HG02885 (cell line): ENCODE results near the gene SUGCT.
"Not testable (repeated sequence)": the region's sequence is repeated elsewhere in the genome, so short reads cannot be mapped to it uniquely, and the experiment has no call there.

ENCODE experiments used
- ATAC-seq: cut with Tn5 transposase; IDR thresholded peaks from one replicate; pipeline ENCODE4 v1.9.1; 2021; ENCODE audit warnings: mild to moderate bottlenecking; ENCODE audit not compliant: unreplicated experiment, poor library complexity

Gene SUGCT

DNA sequence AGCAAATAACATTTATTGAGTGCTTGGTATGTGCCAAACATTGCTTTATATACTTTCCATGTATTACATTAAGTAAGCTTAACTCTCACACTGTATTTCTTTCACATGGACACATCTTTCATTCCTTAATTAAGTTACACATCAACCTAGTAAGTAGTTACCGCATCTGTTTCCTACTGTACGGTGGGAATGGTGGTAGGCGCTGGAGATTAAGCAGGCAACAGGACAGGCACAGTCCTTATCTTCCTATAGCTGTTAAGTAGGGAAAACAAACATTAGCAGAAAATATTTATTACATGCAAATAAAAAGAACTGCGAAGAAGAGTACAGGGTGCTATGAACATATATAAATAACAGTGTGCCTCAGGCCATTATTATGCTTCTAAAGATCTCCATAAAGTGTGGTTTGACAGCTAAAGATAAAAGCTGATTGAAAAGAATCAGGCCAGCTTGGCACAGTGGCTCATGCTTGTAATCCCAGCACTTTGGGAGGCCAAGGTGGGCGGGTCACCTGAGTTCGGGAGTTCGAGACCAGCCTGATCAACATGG is 105.0 kb downstream of the SUGCT start:
- no peak for ATAC-seq

DNA sequence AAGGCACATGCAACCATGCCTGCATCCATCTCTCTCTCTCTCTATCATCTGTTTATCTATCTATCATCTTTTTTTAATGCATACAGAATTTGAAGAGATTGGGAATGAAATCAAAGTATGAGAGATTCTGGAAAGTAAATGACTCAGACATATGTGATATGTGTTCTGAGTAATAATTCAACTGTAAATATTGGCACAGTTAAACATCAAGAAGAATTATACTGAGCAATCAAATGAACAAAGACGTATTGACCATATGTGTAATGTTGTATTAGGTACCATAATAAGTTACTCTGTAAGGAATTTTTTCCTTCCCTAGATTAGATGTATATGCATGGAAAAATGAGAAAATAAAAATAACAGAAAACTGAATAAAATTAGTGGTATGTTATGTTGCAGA is 108.3 kb downstream of the SUGCT start:
- ATAC-seq = no peak

DNA sequence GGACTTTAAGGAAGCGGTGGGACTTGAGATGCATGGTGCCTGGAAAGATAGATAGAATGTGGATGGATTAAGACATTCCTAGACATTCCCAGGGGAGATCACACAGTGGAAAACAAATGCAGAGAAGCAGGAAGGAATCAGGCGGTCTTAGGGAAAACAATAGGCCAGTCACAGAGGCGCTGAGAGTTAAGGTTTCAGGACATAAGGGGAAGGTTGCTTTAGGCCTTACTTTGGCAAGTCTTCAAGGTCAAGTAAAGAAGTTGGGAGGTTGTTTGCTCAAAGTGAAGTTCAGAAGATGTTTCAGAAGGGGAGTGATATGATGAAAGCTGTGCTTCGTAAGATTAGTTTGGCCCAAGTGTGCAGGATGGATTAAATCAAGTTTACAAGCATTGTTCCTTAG is 109.4 kb downstream of the SUGCT start:
- ATAC-seq = no peak

DNA sequence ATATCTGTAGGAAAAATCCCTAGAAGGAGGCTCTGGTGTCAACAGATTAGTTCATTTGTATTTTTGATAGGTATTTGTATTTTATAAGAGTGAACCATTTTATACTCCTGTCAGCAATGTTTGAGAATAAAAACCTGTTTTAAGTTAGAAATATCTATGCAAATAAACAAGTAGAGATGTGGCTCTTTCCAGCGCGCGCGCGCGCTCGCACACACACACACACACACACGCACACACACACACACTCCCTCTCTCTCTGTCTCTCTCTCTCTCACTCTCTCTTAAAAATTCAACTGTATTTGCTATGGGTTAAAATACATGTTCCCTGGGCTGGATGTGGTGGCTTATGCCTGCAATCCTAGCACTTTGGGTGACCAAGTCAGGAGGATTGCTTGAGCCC is 113.9 kb downstream of the SUGCT start:
- ATAC-seq = no peak

DNA sequence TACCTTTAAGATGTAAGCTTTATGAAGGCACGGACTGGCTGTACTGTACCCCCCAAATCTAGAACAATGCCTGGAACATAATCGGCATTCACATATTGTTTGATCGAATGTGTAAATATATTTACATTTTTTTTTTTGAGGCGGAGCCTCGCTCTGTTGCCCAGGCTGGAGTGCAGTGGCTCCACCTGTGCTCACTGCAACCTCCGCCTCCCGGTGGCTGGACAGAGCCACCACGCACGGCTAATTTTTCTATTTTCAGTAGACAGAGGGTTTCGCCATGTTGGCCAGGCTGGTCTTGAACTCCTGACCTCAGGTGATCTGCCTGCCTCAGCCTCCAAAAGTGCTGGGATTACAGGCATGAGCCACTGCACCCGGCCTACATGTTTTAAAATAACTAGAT is 118.6 kb downstream of the SUGCT start:
- not testable (repeated sequence) for ATAC-seq

DNA sequence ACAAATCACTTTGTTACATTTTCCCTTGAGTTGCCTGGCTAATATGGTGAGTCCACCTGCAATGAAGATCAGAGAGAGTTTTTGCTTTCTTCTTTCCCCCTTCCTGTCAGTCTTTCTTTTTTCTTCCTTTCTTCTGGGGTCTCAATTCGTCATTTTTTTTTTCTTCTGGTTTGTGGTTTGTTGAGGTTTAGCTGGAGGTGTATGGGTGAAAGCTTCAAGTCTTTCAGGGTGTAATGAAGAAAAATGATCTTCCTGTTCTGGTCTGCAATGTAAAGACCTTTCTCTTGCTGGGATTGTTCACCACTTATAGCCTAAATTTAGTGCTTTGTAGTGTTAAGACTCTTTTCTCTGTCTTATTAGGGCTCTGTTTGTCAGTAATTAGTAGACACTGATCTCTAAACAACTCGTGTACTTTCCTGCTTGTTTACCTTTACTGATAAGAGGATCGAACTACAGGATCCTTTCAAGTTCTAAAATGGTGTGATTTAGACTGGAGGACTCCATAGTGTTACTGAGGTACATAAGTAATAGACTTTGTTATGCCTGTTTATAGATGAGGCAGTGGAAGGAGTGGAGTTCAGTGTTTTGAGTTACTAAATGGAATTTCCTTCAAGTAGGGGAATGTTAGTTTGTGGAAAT is 129.1 kb downstream of the SUGCT start:
- ATAC-seq = no peak

DNA sequence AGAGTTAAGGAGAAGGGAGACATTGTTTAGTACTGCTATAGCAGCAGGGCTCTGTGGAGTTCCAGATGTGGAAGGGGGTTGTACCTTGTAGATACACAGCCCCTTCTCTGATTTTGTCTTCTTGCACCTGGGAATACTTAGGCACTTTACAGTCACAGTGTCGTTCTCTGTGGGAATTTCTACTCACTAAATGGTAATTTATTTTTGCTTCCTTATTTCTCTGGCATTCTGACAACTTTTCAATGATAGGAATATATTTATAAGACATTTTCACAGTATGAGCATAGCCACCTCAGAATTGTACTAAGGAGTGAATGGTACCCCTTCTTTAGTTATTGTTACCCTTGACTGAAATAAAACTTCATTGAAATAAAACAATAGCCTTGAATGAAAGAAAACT is 132.8 kb downstream of the SUGCT start:
- ATAC-seq = no peak

DNA sequence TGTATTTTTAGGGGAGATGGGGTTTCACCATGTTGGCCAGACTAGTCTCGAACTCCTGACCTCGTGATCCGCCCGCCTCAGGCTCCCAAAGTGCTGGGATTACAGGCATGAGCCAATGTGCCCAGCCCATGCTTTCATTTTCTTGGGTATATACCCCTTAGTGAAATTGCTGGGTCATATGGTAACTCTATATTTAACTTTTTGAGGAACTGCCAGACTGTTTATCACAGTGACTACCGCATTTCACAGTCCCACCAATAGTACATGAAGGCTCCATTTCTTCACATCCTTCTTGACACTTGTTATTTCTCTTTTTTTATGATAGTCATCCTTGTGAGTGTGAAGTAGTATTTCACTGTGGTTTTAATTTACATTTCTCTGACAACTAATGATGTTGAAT is 134.0 kb downstream of the SUGCT start:
- not testable (repeated sequence) for ATAC-seq

DNA sequence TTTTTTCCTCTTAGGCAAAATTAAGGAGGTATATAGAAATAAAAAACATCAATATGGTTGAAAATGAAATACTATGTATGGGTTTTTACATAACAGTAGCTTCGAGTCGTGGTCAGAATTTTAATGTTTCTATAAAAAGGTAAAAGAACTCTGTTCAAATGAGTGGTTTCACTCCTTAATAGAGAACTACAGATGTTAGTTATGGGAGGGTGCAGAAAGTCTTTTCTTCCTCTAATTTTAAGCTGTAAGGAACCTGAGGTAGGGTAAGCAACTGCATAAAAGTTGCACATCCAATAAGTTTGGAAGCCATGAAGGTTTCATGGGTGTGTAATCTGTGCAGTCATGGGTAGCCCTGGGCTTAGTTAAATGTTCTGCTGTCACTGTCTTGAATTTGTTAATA is 141.3 kb downstream of the SUGCT start:
- ATAC-seq = no peak

DNA sequence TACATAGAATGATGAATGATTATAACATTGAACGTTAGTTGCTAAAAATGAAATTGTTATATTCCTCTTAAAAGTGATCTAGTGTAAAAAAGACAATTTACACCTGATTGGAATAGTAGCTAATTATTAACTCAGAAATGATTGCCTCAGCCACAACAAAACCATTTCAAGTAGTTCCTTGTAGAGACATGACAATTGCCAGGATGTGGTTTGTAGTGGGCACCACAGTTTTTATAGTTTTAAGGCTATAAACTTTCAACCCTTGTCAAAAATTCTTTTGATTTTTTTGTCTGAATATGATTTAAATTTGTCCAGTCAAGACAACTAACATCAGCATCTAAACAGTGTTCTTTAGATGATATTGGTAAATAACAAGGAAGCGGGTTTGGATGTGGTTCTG is 145.2 kb downstream of the SUGCT start:
- no peak for ATAC-seq

DNA sequence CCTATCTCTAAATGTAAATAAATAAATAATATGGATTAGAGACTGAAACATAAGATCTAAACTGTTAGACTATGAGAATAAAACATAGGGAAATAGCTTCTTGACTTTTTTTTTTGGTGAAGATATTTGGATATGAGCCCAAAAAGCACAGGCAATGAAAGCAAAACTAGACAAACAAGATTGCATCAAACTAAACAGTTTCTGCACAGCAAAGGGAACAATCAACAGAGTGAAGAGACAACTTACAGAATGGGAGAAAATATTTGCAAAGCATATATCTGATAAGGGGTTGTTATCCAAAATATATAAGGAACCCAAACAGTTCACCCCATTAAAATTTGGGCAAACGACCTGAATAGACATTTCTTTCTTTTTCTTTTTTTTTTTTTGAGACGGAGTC is 148.1 kb downstream of the SUGCT start:
- ATAC-seq = no peak

DNA sequence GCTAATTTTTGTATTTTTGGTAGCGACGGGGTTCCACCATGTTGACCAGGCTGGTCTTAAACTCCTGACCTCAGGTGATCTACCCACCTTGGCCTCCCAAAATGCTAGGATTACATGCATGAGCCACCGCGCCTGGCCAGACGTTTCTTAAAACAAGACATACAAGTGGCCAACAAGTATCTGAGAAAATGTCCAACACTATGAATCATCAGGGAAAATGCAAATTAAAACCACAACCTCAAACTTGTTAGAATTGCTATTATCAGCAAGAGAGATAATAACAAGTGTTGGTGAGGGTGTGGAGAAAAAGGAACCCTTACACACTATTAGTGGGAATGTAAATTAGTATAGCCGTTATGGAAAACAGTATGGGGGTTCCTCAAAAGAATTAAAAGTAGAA is 148.6 kb downstream of the SUGCT start:
- no peak for ATAC-seq

DNA sequence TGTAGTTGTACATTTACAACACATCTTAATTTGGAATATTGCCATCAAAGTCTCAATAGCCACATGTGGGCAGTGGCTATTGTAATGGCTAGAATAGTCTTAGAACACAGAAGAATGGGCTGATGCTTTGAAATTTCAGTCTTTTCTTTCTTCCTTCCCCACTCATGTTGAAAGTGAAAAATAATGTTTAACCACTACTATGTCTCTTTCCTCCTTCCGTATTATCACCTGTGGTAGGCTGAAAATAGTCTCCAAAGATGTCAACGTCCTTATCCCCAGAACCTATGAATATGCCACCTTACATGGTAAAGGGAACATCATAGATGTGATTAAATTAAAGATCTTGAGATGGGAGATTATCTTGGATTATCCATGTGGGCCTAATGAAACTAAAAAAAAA is 154.0 kb downstream of the SUGCT start:
- ATAC-seq = no peak

DNA sequence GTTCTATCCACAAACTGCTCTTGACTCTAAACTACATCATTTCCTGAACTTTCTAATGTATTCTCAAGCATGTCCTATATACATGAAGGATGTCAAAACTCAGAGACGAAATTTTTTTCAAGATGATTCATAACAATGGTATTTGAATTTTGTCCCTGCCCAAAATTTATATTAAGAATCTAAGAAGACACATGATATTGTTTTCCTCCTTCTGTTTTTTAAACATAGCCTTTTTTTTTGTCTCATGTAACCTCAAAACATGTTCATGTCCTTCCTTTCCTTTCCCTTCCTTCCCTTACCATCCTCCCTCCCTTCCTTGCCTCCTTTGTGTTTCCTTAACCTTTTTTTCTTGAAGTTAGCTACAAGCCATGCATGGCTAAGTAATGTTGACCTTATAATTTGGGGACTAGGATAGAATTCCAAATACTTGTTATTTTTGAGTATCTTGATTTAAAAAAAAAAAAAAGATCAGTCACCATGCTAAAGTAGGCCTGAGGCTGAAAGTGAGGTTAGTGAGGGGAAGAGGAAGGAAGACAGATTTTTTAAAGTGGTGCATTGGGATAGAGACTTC is 163.0 kb downstream of the SUGCT start:
- no peak for ATAC-seq

DNA sequence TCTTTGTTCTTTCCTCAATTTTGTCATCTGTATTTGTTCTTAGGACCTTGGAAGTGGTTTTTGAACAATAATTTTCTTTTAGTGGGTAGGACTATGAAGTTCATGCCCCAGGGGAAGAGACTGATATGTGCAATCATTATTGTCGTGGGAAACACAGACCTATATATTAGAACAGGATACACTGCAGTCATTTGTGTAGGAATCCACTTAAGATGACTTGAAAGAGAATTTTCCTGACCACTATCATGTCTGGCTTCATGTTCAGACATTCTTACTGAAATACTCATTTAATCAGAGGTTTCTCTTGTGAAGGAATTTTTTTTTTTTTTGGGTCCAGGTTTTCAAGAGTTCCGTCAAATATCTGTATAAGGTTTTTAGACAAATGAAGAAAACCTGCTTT is 163.6 kb downstream of the SUGCT start:
- no peak for ATAC-seq

DNA sequence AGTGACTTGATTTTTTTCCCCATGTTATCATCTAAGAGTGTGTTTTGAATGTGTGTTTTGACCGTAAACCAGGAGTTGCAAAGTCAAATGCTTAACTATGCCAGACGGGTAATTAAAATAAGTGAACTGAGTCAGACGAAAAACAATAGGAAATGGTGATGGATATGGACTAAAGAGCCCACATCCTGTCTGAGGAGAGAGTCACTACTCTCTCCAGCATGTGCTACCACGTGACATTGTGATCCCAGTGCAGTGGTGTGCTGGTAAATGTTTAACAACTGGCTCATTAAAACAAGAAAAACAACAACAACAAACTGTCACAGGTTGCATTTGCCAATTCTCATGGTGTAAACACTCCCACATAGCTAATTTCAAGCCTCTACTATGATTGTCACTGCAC is 164.3 kb downstream of the SUGCT start:
- ATAC-seq = no peak

DNA sequence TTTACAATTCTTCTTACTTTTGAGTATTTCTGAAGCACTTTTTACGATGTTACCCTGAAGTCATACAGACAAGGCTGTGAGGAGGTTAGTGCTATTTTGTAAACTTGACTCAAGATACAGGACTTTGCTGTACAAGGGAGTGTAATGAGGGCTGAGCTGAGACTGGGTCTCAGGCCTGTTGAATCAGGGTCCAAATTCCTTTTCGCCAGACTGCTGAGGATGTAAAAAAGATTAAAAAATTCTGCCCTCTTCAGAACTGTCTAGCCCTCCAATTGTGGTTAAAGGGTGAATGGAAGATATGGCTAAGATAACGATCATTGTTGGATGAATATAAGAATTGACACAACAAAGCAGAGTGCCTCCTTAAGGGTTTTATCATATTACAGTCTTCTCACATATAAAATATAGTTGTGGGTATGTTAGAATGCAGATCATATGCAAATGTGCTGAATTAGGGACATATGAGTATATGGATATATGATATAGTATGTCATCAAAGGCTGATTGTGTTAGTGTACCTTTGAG is 165.4 kb downstream of the SUGCT start:
- no peak for ATAC-seq

DNA sequence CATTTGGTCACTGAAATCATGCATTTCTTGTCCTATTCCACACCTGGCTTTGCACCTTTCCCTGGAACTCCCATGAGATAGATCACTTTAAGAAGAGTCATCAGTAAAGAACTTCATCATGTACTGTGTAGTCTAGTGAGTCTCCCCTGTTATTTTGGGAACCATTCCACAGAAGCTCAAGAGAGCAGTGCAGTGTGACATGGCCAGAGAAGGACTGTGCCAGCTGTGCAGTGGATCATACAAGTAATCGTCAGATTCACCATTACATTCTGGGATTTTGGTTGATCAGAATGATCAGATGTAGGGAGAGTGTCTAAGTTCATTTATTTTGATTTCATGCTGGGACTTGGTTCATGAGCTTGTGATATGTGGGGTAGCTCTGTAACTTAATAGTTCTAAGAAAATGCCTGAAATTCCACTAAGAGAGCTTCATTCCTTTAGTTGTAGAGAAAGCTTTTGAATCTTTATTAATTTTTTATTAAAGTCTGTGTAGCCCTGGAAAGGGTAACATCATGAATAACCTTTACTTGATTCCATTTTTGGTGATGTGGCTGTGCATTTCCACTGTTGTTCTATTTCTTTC is 166.8 kb downstream of the SUGCT start:
- no peak for ATAC-seq

DNA sequence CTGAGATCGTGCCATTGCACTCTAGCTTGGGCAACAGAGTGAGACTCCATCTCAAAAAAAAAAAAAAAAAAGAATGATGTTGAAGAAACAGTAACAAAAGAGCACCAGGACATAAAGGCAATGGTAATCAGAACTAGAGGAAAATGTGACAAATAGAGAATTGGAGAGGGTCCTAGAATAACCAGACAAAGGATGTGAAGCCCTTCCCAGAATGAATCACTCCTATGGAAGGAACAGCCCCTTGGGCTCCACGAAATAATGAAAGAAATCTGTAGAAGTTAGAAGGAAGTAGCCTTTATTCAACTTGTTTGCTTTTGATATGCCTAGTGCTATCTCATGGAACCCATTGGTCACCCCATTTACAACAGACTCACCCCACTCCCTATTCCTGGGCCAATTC is 169.2 kb downstream of the SUGCT start:
- ATAC-seq = no peak

DNA sequence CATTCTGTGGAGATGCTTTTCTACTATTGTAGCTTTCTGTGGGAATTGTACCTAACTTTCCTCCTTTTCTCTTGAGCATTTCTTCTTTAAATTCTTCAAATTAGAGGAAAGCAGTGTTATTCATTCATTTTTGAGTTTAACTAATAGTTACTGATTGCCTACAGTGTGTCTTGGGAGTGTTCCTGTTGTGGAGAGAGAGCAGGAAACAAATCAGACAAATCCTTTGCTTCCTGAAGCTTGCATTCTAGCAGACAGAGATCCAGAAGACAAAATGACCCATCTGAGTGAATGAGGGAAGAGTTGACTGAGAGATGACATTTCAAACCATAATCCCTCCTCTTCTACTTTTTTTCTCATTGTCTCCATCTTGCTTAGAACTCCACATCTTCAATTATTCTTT is 170.4 kb downstream of the SUGCT start:
- no peak for ATAC-seq

DNA sequence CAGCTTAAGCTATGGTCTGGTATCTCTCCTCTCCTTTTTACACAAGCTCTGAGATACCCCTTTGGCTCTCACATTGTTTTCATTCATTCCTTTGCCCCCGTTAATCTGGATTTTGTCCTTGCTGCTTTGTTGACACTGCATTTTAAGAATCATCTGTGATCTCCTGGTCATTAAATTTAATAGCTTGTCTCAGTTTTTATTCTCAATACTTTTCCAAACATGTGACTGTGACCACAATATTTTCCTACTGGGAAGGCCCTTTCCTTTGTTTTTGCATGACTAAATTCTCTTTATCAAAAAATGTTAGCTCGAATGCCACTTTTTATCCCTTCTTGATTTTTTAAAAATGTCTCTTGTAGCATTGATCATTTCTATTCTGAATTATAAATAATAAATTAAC is 171.2 kb downstream of the SUGCT start:
- no peak for ATAC-seq

DNA sequence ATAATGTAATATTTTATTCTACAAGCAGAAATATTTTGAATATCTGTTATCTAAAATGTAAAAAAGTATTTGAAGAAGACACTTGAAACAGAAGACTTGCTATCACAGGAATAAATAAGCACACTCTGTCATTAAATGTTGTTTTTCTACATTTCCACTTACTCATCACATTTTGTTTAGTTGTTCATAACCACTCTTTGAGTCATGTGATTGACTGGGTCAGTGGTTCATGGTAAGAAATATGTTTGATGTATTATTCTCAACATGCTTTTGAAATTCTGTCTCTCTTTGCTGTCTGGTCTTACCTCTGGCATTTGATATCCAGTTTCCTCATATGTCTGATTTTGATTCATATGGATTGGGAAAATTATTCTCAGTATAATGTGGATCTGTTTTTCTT is 171.8 kb downstream of the SUGCT start:
- no peak for ATAC-seq
